GM19438 (cell line): Measurements from ENCODE around the gene ZNF439.
"Not testable (repeated sequence)": the region's sequence is repeated elsewhere in the genome, so short reads cannot be mapped to it uniquely, and the experiment has no call there.

Source experiments
- ATAC-seq: cut with Tn5 transposase; IDR thresholded peaks from one replicate; pipeline ENCODE4 v1.9.1; 2021; ENCODE audit warnings: low read depth; ENCODE audit not compliant: unreplicated experiment

ZNF439 gene

DNA sequence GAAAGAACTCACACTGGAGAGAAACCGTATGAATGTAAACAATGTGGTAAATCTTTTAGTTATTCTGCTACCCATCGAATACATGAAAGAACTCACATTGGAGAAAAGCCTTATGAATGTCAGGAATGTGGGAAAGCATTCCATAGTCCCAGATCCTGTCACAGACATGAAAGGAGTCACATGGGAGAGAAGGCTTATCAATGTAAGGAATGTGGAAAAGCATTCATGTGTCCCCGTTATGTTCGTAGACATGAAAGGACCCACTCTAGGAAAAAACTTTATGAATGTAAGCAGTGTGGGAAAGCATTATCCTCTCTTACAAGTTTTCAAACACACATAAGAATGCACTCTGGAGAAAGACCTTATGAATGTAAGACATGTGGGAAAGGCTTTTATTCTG lies 19.2 kb downstream of the ZNF439 start:
- not testable (repeated sequence) for ATAC-seq

DNA sequence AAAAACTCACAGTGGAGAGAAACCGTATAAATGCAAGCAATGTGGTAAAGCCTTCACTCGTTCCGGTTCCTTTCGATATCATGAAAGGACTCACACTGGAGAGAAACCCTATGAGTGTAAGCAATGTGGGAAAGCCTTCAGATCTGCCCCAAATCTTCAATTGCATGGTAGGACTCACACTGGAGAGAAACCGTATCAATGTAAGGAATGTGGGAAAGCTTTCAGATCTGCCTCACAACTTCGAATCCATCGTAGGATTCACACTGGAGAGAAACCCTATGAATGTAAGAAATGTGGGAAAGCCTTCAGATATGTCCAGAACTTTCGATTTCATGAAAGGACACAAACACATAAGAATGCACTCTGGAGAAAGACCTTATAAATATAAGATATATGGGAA lies 19.7 kb downstream of the ZNF439 start:
- ATAC-seq, result no peak

DNA sequence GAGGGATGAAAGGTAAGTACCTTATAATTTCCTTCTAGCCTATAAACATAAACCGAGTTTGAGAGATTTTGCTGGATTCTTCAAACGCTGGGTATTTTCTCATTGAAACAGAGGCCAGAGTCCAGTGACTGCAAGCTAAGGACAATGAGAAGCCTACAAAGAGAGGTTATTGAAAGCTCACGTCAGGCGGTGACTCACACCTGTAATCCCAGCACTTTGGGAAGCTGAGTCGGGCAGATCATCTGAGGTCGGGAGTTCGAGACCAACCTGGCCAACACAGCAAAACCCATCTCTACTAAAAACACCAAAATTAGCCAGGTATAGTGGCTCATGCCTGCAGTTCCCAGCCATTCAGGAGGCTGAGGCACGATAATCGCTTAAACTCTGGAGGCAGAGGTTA lies 24.1 kb downstream of the ZNF439 start:
- ATAC-seq, result no peak

DNA sequence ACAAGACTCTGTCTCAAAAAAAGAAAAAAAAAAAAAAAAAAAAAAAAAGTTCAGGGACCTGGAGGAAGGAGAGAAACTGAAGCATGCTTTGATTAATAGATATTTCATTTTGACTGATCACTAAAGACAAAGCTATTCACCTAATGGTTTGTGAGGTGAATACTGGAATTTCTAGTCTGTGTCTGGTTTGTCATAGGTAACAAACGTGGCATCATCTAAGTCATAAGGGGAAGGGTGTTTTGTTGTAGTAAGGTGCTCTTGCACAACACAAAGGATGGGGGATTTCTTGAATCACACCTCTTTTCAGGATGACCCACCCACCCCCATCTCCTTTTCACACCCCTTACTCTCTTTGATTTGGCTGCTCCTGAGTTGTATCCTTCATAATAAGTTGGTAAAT lies 25.2 kb downstream of the ZNF439 start:
- ATAC-seq, result no peak

DNA sequence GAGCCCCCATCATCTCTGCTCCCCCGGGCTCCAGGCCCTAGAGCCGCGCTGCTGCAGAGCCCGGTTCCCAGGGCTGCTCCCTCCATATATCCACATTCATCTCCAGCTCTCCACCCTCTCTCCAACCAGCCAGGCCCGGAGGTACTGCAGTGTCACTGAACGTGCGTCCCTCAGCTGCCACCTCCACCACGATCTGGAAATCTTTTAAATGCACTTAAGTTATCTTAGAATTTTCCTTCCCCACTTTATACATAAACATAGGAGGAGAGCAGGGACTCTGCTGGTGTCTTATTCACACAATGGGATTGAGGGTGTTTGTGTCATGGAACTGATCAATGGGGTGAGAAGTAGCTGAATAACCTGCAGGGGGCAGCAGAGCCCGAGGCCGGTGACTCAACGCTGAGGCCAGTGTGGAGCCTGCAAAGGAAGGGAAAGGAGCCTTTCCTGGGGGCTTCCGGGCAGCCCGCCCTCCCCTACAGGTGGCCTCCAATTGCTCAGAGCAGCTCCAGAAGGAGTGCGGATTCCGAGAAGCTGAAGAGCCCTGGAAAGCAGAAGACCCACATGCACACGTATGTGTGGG lies 31.3 kb downstream of the ZNF439 start:
- not testable (repeated sequence) for ATAC-seq

DNA sequence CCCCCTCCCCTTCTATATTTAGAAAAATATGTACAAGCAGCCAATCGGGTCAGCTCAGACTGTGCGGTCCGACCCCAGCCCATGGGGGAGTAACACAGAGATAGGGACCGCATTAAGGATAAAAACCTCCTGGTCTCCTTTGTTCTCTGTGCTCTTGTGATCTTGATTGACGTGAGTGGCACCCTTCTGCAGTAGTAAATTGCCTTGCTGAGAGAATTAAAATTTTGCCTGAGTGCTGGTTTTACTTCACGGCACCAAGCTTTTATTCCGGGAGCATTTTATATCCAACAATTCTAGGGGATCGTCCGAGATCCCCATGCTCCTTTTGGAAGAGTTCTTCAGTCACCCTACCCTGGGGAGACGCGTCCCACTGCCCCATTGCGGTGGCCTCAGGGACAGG lies 32.1 kb downstream of the ZNF439 start:
- ATAC-seq, result no peak

DNA sequence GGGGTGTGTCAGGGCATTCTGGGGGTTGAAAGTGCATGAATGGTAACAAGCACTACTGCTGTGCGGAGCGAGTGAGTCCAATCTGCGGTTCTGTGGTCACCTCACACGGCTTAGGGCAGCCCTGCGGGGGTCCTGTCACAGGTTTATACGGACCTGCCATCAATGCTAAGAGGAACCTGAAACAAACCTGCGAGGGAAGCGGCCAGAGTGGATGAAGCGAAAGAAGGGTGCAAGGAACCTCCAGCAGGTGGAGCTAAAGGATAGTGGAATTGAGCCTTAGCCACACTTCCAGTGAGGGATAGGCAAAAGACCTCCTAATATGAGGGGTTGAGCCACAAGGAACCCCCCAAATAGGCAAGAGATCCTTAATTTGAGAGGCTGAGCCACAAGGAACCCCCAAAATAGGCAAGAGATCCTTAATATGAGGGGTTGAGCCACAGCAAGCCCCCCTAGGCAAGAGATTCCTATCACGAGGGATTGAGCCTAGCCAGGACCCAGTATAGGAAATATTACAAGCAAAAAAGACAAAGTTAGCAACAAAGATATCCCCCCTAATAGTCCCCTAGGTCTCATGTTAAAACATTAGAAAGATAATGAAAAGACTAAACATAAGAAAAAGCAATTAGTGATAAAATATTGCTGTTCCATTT lies 32.8 kb downstream of the ZNF439 start:
- no peak for ATAC-seq

DNA sequence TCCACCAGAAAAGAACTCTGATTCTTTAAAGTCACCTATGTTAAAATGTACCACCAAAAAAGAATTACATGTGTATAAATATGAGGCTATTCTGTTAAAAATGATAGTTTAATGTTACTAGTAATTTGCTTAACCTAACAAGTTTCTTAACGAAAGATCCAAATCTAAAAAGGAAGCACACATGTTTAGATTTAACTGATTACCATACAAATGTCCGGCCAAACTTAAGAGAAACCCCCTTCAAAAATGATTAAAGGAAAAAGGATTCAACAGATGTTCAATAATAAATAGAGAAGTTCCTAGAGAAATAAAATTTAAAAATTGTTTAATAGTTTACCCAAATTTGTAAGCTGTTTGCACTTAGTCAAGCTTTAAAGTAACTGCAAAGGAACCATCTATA lies 34.1 kb downstream of the ZNF439 start:
- ATAC-seq, result no peak

DNA sequence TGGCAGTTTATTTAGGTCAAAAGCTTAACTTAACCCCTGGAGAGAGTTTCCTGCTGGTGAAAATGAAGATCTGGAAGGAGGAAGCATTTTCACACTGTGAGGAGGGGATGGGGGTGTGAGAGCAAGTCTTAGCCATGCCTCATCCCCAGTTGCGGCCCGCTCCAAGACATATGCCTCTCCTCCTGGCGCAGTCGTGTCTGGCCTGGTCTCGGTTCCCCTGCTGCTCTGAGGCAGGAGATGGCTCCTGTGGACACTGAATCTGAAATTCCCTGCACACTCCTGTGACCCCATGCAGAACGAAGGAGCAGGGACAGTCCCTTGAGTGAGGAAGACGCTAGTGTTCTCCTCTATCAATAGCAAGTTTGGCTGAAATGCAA lies 38.7 kb downstream of the ZNF439 start:
- no peak for ATAC-seq

DNA sequence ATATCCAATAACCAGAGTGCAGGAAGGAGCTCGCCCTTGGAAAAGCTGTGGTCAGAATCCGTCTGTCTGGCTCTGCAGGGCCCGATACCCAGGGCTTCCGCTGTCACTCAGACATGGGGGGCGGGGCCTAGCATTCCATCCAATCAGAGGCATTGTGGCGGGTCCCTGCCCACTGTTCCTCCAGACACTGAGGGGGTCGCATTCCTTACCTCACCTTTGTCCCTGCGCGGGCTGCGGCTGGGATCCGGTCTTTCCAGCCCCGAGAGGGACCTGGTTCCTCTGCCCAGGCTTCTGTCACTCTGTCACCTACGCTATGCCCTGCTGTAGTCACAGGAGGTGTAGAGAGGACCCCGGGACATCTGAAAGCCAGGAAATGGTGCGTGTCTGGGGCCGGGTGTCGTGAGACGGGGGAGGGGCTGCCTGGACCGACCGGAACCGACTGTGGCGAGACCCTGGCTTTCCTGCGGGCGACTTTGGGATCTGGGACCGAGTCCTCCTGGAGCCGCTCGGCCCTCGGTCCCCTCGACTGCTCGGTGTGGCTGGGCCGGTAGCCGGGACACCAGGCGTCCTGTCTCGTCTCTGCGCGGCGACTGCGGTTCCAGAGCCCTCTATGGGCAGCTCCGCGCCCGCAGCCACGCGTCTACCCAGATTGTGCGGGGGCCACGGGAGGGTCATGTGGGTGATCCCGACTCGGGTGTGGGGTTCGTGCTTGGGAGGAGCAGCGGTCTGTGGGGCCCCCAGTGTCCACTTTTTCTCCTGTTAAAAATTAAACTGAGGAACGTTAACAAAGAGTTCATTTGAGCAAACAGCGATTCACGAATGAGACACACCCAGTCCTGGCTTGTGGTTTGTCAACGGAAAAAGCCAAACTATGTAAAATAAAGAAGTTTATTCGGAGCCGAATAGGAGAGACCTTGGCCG lies 39.3 kb downstream of the ZNF439 start, which contains the start of gene ZNF69:
Gene ZNF69 (plus strand): TSS at position 172 of the 921 bp plus-strand sequence. CDS start 142 bp downstream, at position 314.
- ATAC-seq, result peak; percentile 87

DNA sequence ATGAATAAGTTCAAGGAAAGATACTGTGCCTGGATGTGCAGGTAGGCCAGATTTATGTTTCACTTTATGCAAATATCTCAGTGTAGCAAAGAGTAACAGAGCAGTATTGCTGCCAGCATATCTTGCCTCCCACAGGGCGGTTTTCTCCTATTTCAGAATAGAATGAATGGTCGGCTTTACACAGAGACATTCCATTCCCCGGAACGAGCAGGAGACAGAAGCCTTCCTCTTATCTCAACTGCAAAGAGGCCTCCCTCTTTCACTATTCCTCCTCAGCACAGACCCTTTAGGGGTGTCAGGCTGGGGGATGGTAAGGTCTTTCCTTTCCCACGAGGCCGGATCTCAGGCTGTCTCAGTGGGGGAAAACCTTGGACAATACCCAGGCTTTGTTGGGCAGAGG lies 41.4 kb downstream of the ZNF439 start:
- not testable (repeated sequence) for ATAC-seq

DNA sequence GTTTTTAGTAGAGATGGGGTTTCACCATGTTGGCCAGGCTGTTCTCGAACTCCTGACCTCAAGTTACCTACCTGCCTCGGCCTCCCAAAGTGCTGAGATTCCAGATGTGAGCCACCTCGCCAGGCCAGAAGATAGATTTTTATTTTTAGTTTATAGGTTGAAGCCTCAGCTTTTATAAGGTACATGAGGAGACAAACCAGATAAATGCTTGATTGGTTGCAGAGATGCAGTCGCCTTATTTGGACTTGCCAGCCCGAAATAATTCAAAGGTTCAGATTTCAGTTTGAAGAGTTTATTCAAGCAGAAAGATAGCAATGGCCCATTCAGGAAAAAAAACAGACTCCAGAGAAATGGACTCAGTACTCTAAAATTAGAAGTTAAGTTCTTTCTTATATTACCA lies 42.1 kb downstream of the ZNF439 start:
- no peak for ATAC-seq

DNA sequence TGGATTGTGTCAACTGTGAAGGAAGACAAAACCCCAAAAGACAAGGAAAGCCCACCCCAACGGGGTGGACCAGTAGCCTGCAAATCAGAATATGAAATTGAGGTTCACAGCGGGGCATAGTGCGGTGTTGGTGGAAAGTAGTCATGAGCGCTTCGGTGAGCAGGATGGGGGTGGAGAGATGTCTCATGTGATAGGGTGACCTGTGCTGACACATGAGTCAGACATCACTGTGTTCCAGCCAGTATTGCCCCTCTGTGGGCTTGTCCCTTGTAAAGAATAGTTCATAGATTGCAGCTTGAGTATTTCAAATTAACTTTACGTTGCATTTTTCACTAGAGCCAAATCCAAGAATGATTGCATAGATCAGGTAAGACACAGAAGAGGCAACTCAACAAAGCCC lies 46.3 kb downstream of the ZNF439 start:
- ATAC-seq, result no peak

DNA sequence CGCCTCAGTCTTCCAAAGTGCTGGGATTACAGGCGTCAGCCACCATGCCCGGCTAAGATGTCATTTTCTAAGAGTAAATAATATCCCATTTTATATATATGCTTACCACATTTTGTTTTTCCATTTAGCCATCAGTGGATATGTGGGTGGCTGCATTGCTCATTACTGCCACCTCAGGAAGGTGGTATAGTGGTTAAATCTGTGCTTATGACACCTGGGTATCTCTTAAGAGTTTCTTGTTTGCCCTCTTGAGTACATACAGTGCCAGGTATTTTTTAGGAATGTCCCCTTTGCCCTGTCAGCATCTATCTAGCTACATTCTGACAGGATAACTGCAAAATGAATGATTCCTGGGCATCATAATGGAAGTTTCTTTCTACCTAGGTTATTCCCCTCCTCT lies 53.7 kb downstream of the ZNF439 start:
- no peak for ATAC-seq

DNA sequence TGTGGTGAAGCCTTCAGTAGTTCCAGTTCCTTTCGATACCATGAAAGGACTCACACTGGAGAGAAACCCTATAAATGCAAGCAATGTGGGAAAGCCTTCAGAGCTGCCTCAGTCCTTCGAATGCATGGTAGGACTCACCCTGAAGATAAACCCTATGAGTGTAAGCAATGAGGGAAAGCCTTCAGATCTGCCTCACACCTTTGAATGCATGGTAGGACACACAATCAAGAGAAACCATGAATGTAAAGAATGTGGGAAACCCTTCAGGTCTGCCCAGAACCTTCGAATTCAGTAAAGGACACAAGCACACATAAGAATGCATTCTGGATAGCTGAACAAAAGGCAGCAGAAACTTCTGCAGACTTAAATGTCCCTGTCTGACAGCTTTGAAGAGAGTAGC lies 57.4 kb downstream of the ZNF439 start:
- ATAC-seq, result no peak

DNA sequence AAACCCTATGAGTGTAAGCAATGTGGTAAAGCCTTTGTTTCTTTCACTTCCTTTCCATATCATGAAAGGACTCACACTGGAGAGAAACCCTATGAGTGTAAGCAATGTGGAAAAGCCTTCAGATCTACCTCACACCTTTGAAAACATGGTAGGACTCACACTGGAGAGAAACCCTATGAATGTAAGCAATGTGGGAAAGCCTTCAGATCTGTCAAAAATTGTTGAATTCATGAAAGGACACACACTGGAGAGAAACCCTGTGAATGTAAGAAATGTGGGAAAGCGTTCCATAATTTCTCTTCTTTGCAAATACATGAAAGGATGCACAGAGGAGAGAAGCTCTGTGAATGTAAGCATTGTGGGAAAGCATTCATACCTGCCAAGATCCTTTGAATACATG lies 63.4 kb downstream of the ZNF439 start:
- ATAC-seq, result not testable (repeated sequence)

DNA sequence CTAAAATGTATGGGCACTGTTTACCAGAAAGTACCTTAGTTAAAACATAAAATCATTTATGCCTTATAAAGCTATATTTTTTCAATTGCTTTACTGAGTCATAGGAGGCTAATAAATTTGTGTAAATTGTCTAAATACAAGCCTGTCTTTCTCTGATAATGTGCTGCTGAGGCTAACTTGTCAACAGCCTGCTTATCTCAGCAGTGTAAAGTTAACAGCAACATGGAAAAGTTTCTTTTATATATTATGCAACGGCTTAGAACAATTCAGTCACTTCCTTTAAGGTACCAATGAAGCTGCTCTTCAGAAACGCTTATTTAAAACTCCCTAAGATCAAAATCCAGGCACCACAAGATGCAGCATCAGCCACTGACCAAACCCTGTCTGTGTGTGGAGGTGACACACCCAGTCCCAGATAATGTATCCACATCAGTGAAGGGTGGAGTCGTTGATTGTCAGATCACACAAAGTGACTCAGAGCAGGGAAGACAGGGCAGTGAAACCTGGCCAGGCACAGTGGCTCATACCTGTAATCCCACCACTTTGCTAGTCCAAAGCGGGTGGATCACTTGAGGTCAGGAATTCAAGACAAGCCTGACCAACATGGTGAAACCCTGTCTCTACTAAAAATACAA lies 66.0 kb downstream of the ZNF439 start:
- not testable (repeated sequence) for ATAC-seq
